GOT3 (cell line): ENCODE data around the gene NPBWR2.

Source experiments
- DNase-seq: peaks from one replicate; lab custom pipeline; 2025; ENCODE audit warnings: mixed read lengths; lab: John Stamatoyannopoulos, UW

The NPBWR2 gene

GRCh38 chr20:64072498-64073063 is 34.8 kb downstream of the NPBWR2 start:
- DNase-seq = no peak

DNA sequence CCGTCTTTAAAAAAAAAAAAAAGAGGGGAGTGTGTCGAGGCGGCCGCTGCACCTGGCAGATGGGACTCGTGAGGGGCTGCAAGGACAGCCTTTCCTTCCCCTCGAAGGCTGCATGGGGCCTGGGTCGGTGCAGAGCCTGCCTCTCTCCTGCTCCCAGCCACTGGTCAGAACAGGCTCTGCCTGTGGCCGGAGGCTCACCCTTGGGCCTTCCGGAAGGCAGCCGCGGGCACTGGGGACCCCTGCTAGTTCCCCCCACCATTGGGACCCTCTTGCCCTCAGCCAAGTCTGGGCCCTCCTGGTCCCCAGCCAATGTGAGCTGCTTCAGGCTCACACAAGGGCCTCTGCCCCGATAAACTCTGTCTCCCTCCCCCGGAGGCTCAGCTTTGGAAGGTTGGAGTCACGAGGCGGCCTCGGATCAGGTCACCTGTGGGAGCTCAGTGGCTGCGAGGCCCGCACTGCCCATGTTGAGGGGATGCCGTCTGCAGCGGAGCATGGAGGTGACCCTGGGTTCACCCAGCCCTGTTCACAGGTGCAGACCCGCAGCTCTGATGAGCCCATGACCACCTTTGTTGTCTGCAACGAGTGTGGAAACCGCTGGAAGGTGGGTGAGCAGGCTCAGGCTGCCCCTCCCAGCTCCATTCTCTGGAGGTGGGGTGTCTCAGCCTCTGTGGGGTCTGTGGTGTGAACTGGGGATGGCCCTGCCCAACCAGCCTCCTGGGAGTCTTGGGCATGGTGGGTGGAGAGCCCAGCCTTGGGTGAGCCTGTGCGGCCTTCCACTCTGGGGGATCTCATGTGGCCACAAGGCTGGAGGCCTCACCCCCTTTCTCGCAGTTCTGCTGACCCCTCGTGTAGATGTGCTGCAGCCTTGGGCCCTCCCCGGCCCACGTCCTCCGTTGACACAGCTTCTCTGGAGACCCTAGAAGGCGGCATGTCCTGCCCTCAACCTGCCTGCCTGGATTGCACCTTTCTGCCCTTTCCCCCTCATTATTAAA is 35.7 kb downstream of the NPBWR2 start:
- DNase-seq = no peak

GRCh38 chr20:64070244-64070993 is 36.9 kb downstream of the NPBWR2 start:
- DNase-seq = no peak

DNA sequence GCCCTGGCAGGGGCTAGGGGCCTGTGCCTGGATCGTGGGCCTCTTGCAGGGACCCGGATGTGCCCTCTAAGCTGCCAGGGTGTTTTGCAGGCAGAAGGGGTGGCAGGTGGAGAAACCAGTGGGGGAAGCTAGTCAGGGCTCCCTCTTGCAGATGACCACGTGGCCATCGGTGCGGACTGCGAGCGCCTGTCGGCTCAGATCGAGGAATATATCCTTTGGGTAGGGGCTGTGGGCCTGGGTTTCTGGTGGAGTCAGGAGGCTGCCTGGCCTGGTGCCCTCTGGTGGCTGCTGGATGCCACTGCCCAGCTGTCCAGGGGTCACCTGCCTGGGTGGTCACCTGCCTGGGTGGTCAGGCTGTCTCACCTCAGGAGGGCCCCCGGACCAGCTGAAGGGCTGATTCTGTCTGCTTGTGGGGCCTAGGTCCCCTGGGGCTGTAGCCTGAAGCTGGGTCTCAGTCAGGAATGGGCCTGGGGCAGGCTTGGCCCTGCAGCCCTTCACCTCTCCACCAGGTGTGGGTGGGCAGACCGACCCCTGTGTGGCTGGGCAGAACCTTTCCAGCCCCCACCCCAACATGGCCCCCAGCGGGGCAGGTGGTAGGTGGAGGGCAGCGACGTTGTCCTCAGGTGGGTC is 37.6 kb downstream of the NPBWR2 start:
- no peak for DNase-seq

GRCh38 chr20:64069209-64069613 is 38.2 kb downstream of the NPBWR2 start:
- DNase-seq = no peak

GRCh38 chr20:64068386-64069208 is 38.8 kb downstream of the NPBWR2 start:
- no peak for DNase-seq

- no peak for DNase-seq
These were observed 39.5 kb downstream of the NPBWR2 start for GRCh38 chr20:64067733-64068307.

- DNase-seq = no peak
These were observed 40.2 kb downstream of the NPBWR2 start for GRCh38 chr20:64067005-64067632.

DNA sequence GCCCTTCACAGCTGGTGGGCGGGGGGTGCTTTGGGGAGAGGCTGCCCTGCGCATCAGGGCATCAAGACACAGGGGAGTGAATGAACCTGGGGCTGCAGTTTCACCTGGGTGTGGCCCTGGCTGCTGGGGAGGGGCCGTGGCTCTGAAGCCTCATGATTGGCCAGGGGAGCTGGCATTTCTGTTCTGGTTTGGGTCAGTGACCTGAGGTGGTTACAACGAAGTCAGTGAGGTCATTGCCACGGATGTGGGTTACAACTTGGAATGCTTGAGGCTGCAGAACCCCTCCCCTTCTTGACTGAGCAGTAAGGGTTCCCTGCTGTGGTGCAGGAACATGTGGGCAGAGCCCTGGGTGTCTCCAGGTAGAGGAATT is 41.4 kb downstream of the NPBWR2 start:
- DNase-seq = no peak

DNA sequence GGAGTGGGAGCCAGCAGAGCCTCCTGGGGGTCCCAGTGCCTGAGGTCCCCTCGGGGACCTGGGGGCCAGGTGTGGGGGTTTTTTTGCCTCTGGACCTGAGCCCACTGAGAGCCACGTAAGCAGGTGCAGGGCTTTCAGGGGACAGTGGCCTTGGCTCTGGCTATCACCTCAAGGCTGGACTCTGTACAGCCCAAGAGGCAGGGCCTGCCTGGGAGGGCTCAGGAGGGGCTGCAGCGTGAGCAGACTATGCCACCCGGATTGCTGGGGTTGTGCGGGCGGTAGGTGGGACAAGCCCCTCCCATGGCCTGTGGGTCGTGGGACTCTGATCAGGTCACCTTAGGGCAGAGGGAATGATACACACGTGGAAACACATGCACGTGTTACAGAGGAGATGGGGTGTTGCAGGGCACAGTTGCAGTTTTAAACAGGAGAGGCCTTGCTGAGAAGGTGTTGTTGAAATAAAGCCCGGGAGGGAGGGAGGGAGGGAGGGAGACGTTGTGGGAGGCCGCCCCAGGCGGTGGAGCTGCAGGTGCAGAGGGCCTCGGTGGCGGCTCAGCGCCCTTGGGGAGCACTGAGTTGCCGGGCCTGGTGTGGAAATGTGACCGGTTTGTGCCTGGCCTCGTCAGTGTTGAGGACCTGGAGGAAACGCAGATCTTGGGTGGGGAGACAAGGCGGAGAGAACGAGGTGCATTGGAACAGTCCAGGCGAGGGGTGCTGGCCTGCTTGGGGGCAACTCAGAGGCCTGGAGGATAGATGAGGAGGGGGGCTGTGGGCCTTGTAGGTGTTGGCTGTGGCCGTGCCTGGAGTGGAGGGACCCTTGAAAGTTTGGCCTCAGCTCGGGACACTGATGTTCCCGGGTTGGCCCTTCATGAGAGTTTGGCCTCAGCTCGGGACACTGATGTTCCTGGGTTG is 42.0 kb downstream of the NPBWR2 start:
- no peak for DNase-seq

- no peak for DNase-seq
These were observed 43.1 kb downstream of the NPBWR2 start for GRCh38 chr20:64064145-64064698.

DNA sequence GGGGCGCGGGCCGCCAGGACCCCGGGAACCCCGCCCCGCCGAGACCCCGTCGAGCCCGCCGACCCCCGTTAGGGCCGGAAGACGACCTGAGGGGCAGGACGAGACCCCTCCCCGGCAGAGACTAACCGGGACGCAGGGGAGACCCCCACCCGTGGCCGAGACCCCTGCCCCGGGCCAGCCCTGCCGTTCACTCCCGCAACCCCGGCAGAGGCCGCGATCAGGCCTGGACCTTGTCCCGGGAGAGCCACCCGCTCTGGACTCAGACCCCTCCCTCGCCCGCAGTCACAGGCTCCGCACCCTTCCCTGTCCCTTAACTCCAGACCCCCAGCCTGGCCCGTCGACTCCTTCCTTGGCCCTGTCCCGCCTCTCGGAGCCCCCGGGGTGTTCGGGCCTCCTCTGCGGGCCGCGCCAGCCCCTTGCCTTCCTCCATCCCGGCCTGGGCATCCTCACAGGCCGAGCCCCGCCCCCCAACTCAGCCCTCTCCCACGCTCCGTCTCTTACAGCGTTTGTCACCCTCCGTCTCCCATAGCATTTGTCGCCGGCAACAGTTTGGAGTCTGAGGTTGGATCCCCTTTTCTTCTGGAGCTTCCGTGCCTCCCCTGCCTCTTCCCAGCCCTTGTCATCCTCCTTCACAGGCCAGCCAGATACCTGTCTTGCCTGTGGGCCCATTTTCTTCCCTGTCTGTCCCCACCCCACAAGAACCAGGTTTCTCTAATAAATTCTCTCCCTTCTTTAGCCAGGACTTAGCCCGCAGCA is 43.8 kb downstream of the NPBWR2 start:
- no peak for DNase-seq

GRCh38 chr20:64062596-64063388 is 44.6 kb downstream of the NPBWR2 start, which contains the start of gene TCEA2:
TCEA2 (plus strand) TSS chr20:64063198; CDS start chr20:64063313, 115 bp downstream.
- DNase-seq = peak; percentile 84

DNA sequence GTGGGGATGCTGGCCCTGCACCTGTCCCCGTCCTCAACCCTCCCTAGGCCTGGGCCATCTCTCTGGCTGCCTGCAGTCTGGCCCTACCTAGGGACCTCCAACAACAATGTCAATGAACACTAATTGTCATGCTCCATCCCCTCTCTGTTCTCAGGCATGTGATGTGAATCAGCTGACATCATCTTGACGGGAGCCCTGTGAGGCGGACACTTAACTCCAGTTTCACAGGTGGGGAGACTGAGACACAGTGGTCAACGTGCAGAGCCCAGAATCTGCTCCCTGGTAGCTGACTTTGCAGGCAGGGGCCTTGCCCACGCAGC is 45.1 kb downstream of the NPBWR2 start:
- no peak for DNase-seq

DNA sequence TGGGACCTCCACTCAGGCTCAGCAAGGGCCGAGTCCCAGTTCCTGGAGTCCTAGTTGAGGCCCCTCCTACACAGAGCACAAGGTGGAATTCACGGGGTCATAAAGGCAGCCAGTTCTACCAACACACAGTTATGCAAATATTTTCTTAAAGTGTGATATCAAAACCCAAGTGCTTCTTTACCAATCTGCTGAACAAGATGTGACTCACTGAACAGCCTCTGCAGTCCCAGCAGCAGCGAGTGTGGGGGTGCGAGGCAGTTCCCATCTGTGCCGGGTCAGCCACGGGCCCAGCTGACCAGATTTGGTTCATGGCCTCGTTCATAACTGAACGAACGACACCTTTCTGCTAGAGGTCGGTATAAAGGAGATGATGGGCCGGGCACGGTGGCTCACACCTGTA is 48.8 kb downstream of the NPBWR2 start:
- no peak for DNase-seq

- DNase-seq = no peak
These were observed 49.5 kb downstream of the NPBWR2 start for GRCh38 chr20:64057628-64058498.
